ENCODE data around the gene TMEM26. TPM values are rescaled to one million over a fixed set of nuclear protein-coding genes. Genes with fewer than 3 reads are reported as not detected.

Gene TMEM26
- total and polyA plus RNA-seq, 9 of the 15 experiments (the other 6 are each of a cell fraction or from before 2014, with no cell fraction given): not detected

DNA sequence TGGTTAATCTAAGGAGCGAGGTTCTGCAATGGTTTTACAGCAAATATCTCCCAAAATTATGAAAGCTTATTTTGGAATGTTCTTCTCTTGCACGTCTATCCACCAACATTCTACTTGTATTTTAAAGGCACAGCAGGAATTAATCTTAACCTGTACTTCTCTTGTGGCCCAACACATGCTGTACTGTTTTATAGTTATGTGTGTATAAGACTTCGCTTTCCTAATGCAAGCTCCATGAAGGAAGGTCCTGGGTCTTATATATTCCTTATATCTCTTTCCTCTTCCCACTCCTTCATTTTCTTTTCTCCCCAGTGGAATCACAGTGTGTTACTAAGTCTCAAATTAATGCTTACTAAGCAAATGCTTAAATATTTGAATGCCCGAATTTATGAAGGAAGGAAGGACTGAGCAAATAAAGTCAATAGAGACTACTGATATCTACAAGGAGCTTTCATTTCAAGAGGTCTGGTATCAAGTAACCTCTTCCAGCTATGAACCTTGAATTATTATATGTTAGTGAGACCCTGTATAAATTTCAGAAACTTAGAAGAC lies 14.0 kb downstream of the TMEM26 start:
- peak; percentile 88 for TF ChIP-seq ZNF316 (IDR thresholded peaks at IDR 0.05)
- peak; percentile 83 for TF ChIP-seq MAFK (IDR thresholded peaks at IDR 0.05; ENCODE audit: low read length)
- TF ChIP-seq MEIS2 (IDR thresholded peaks at IDR 0.05; ENCODE audit: partially characterized antibody): no peak
- TF ChIP-seq, protein P1, sequence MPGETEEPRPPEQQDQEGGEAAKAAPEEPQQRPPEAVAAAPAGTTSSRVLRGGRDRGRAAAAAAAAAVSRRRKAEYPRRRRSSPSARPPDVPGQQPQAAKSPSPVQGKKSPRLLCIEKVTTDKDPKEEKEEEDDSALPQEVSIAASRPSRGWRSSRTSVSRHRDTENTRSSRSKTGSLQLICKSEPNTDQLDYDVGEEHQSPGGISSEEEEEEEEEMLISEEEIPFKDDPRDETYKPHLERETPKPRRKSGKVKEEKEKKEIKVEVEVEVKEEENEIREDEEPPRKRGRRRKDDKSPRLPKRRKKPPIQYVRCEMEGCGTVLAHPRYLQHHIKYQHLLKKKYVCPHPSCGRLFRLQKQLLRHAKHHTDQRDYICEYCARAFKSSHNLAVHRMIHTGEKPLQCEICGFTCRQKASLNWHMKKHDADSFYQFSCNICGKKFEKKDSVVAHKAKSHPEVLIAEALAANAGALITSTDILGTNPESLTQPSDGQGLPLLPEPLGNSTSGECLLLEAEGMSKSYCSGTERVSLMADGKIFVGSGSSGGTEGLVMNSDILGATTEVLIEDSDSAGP (CRISPR knock-in tag; IDR thresholded peaks at IDR 0.05): no peak
- TF ChIP-seq C11orf30 (IDR thresholded peaks at IDR 0.05; ENCODE audit: low read depth): peak; percentile 82
- peak; percentile 91 for TF ChIP-seq MAFG (tag; conservative IDR thresholded peaks at IDR 0.05)
- TF ChIP-seq MAFF (IDR thresholded peaks at IDR 0.05; ENCODE audit: low read length): peak; percentile 83
- Histone ChIP-seq H3K27me3 (ENCODE audit: control insufficient read depth in 2 of 2, insufficient read depth in 2 of 2, low read length in 2 of 2) (no peaks in the 10 kb centered on the region), H3K9me3 (replicated peaks; ENCODE audit: control insufficient read depth, insufficient read depth, low read depth, low read length) (no peaks in the 10 kb centered on the region), H2AFZ (ENCODE audit: low read depth, low read length) (peak overlapping the region; percentile 17; the same call in 1 of the 2 replicates), H3K4me3 (no peak overlapping the region), H3K9me1 (ENCODE audit: control insufficient read depth, insufficient read depth, low read length) (no peaks in the 10 kb centered on the region), H3K4me1 (replicated peaks in 1 of 2; ENCODE audit: control insufficient read depth in 2 of 2, insufficient read depth in 2 of 2, low read length in 2 of 2) (no peaks in the 10 kb centered on the region; a peak in 1 of 5 replicates), H3K9ac (ENCODE audit: insufficient read depth in 1 of 2, low read depth in 2 of 2, low read length in 2 of 2) (no peak overlapping the region), H3K79me2 (ENCODE audit: control insufficient read depth, insufficient read depth, low read length) (no peaks in the 10 kb centered on the region), H4K20me1 (replicated peaks; ENCODE audit: control insufficient read depth, insufficient read depth, low read length) (no peaks in the 10 kb centered on the region), H3K4me2 (ENCODE audit: insufficient read depth, low read length) (no peak overlapping the region), H3K36me3 (ENCODE audit: control insufficient read depth, insufficient read depth, low read length) (no peaks in the 10 kb centered on the region), H3K27ac (ENCODE audit: extremely low read depth, low read depth, low read length) (no peak overlapping the region)
- ATAC-seq: no peak
- 15% methylated on average over 4 of the region's 4 CpGs for WGBS (ENCODE audit: insufficient coverage, low coverage, missing lambda C conversion rate)
- in situ Hi-C loops (cut with MboI): no loop called here
- BruUV-seq (replicated peaks): no TSS peak
- no peak for DNase-seq (ENCODE audit: extremely low read depth in 1 of 4, low spot score in 3 of 4)
- ChIA-PET POLR2A (interaction anchor here (1.0 kb wide), 1 partner anchor 392 kb away, joined by 3 read pairs; no protein-coding TSS in a partner anchor), CTCF (ENCODE audit: low intra/inter-chr PET ratio) (no interaction called here)
- no peak for FAIRE-seq
- intact Hi-C loops (cut with micrococcal nuclease): no loop called here
